ENCODE measurements around the gene RSAD2. TPM values are rescaled to one million over a fixed set of nuclear protein-coding genes. Genes with fewer than 3 reads are reported as not detected.

Gene RSAD2
- total and polyA plus RNA-seq, 2 experiments from 2014 or later: 0.10 TPM; not detected in 1

DNA sequence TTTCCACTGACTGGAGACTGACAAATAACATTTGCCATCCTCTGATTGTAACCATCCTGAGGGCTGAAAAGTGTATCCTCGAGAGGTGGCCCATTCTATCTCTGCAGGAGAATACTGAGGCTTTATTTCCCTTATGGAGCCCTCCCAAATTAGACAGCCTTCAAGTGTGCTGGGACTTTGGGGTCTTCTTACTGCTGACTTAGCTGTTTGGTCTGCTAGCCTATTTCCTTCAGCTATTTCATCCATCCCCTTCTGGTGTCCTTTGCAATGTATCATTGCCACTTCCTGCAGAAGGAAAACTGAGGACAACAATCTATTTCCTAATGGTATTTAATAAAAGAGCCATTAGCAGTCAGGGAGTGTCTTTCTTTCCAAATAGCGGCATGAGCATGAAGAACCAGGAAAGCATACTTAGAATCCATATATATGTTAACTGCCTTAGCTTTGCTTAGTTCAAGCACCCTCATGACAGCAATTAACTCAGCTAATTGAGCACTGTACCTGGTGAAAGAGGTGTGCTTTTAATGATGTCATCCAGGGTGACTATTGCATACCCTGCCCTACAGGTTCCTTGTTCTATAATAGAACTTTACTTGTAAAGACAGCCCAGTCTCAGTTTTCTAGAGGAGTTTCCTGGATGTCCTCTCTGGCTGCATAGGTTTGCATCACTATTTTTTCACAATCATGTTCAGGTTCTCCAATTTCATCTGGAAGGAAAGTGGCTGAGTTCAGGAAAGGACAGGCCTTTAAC is 35.9 kb upstream of the RSAD2 start (continued):
- TF ChIP-seq, protein P1, sequence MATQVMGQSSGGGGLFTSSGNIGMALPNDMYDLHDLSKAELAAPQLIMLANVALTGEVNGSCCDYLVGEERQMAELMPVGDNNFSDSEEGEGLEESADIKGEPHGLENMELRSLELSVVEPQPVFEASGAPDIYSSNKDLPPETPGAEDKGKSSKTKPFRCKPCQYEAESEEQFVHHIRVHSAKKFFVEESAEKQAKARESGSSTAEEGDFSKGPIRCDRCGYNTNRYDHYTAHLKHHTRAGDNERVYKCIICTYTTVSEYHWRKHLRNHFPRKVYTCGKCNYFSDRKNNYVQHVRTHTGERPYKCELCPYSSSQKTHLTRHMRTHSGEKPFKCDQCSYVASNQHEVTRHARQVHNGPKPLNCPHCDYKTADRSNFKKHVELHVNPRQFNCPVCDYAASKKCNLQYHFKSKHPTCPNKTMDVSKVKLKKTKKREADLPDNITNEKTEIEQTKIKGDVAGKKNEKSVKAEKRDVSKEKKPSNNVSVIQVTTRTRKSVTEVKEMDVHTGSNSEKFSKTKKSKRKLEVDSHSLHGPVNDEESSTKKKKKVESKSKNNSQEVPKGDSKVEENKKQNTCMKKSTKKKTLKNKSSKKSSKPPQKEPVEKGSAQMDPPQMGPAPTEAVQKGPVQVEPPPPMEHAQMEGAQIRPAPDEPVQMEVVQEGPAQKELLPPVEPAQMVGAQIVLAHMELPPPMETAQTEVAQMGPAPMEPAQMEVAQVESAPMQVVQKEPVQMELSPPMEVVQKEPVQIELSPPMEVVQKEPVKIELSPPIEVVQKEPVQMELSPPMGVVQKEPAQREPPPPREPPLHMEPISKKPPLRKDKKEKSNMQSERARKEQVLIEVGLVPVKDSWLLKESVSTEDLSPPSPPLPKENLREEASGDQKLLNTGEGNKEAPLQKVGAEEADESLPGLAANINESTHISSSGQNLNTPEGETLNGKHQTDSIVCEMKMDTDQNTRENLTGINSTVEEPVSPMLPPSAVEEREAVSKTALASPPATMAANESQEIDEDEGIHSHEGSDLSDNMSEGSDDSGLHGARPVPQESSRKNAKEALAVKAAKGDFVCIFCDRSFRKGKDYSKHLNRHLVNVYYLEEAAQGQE (IDR thresholded peaks at IDR 0.05; ENCODE audit: unreplicated experiment): no peak
- no peak for TF ChIP-seq STAT1 (IDR thresholded peaks at IDR 0.05; ENCODE audit: unreplicated experiment)
- TF ChIP-seq, protein P2, sequence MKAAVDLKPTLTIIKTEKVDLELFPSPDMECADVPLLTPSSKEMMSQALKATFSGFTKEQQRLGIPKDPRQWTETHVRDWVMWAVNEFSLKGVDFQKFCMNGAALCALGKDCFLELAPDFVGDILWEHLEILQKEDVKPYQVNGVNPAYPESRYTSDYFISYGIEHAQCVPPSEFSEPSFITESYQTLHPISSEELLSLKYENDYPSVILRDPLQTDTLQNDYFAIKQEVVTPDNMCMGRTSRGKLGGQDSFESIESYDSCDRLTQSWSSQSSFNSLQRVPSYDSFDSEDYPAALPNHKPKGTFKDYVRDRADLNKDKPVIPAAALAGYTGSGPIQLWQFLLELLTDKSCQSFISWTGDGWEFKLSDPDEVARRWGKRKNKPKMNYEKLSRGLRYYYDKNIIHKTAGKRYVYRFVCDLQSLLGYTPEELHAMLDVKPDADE (IDR thresholded peaks at IDR 0.05): no peak
- TF ChIP-seq ZNF114 (CRISPR knock-in tag; IDR thresholded peaks at IDR 0.05): no peak

DNA sequence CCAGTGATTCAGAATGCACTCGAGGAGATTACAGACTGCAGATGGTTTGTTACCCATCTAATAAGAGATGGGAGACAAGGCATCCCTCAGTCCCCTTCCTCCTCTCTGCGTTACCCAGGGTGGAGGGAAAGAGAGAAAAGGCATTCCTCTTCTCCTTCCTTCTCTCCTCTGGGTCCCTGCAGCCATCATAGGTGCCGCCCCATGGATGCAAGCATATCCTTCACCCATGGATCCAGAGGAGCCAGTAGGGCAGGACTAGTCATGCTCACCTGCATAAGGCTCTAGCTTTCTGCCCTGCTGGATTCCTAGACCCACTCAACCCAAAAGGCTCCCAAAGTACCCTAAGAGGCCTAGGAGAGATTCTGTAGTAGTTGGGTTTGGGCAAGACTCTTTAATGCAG is 32.3 kb upstream of the RSAD2 start:
- H3K9me2 ChIP-seq (ENCODE audit: insufficient read depth): peaks cover 2% of the 10 kb centered on the region; the same call in 1 of the 2 replicates
- no peak for ATAC-seq
- peaks cover 89% of the 10 kb centered on the region for H3K9me3 Mint-ChIP-seq
- TF ChIP-seq CREB1 (CRISPR knock-in tag; IDR thresholded peaks at IDR 0.05; ENCODE audit: low read depth) (no peak), STAT1 (IDR thresholded peaks at IDR 0.05; ENCODE audit: unreplicated experiment) (no peak), JUNB (IDR thresholded peaks at IDR 0.05; ENCODE audit: unreplicated experiment) (no peak), EZH2phosphoT487 (IDR thresholded peaks at IDR 0.05; ENCODE audit: unreplicated experiment) (no peak)
- TF ChIP-seq, protein P3, sequence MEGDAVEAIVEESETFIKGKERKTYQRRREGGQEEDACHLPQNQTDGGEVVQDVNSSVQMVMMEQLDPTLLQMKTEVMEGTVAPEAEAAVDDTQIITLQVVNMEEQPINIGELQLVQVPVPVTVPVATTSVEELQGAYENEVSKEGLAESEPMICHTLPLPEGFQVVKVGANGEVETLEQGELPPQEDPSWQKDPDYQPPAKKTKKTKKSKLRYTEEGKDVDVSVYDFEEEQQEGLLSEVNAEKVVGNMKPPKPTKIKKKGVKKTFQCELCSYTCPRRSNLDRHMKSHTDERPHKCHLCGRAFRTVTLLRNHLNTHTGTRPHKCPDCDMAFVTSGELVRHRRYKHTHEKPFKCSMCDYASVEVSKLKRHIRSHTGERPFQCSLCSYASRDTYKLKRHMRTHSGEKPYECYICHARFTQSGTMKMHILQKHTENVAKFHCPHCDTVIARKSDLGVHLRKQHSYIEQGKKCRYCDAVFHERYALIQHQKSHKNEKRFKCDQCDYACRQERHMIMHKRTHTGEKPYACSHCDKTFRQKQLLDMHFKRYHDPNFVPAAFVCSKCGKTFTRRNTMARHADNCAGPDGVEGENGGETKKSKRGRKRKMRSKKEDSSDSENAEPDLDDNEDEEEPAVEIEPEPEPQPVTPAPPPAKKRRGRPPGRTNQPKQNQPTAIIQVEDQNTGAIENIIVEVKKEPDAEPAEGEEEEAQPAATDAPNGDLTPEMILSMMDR (conservative IDR thresholded peaks at IDR 0.05; ENCODE audit: low read depth in 2 of 2): no peak
- TF ChIP-seq, protein P4, sequence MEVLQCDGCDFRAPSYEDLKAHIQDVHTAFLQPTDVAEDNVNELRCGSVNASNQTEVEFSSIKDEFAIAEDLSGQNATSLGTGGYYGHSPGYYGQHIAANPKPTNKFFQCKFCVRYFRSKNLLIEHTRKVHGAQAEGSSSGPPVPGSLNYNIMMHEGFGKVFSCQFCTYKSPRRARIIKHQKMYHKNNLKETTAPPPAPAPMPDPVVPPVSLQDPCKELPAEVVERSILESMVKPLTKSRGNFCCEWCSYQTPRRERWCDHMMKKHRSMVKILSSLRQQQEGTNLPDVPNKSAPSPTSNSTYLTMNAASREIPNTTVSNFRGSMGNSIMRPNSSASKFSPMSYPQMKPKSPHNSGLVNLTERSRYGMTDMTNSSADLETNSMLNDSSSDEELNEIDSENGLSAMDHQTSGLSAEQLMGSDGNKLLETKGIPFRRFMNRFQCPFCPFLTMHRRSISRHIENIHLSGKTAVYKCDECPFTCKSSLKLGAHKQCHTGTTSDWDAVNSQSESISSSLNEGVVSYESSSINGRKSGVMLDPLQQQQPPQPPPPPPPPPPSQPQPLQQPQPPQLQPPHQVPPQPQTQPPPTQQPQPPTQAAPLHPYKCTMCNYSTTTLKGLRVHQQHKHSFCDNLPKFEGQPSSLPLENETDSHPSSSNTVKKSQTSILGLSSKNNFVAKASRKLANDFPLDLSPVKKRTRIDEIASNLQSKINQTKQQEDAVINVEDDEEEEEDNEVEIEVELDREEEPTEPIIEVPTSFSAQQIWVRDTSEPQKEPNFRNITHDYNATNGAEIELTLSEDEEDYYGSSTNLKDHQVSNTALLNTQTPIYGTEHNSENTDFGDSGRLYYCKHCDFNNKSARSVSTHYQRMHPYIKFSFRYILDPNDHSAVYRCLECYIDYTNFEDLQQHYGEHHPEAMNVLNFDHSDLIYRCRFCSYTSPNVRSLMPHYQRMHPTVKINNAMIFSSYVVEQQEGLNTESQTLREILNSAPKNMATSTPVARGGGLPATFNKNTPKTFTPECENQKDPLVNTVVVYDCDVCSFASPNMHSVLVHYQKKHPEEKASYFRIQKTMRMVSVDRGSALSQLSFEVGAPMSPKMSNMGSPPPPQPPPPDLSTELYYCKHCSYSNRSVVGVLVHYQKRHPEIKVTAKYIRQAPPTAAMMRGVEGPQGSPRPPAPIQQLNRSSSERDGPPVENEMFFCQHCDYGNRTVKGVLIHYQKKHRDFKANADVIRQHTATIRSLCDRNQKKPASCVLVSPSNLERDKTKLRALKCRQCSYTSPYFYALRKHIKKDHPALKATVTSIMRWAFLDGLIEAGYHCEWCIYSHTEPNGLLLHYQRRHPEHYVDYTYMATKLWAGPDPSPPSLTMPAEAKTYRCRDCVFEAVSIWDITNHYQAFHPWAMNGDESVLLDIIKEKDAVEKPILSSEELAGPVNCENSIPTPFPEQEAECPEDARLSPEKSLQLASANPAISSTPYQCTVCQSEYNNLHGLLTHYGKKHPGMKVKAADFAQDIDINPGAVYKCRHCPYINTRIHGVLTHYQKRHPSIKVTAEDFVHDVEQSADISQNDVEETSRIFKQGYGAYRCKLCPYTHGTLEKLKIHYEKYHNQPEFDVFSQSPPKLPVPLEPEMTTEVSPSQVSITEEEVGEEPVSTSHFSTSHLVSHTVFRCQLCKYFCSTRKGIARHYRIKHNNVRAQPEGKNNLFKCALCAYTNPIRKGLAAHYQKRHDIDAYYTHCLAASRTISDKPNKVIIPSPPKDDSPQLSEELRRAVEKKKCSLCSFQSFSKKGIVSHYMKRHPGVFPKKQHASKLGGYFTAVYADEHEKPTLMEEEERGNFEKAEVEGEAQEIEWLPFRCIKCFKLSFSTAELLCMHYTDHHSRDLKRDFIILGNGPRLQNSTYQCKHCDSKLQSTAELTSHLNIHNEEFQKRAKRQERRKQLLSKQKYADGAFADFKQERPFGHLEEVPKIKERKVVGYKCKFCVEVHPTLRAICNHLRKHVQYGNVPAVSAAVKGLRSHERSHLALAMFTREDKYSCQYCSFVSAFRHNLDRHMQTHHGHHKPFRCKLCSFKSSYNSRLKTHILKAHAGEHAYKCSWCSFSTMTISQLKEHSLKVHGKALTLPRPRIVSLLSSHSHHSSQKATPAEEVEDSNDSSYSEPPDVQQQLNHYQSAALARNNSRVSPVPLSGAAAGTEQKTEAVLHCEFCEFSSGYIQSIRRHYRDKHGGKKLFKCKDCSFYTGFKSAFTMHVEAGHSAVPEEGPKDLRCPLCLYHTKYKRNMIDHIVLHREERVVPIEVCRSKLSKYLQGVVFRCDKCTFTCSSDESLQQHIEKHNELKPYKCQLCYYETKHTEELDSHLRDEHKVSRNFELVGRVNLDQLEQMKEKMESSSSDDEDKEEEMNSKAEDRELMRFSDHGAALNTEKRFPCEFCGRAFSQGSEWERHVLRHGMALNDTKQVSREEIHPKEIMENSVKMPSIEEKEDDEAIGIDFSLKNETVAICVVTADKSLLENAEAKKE (CRISPR knock-in tag; IDR thresholded peaks at IDR 0.05): no peak

More for the DNA sequence above, 32.3 kb upstream of the RSAD2 start:
- Mint-ChIP-seq H3K36me3 (ENCODE audit: low read depth) (peaks cover 53% of the 10 kb centered on the region), H3K4me1 (no peaks in the 10 kb centered on the region), H3K4me3 (no peak overlapping the region), H3K27me3 (ENCODE audit: insufficient read depth, low read depth, poor library complexity) (no peaks in the 10 kb centered on the region), H3K27ac (no peak overlapping the region)
- H2AFZ ChIP-seq: no peak overlapping the region
- DNase-seq (ENCODE audit: low spot score): peak; percentile 45
- no peaks in the 10 kb centered on the region for H3K4me1 ChIP-seq (ENCODE audit: insufficient read depth)
- no peaks in the 10 kb centered on the region for H3K27me3 ChIP-seq (ENCODE audit: insufficient read depth)
- H4K20me1 ChIP-seq (replicated peaks; ENCODE audit: insufficient read depth): no peaks in the 10 kb centered on the region
- H3K4me3 ChIP-seq: no peak overlapping the region
- peaks cover 2% of the 10 kb centered on the region for H3K36me3 ChIP-seq (ENCODE audit: insufficient read depth)
- no peak overlapping the region for H3K4me2 ChIP-seq
- no peak overlapping the region for H3K27ac ChIP-seq (ENCODE audit: low read depth)
- no peaks in the 10 kb centered on the region for H3F3A ChIP-seq (replicated peaks; ENCODE audit: low read depth)
- no peaks in the 10 kb centered on the region for H3K79me2 ChIP-seq (replicated peaks; ENCODE audit: insufficient read depth)
